HepG2 (cell line): Measurements from ENCODE around the gene CENATAC. TPM values are rescaled to one million over a fixed set of nuclear protein-coding genes. Genes with fewer than 3 reads are reported as not detected.

Source experiments
- ATAC-seq: fragments of 200-7000 bp; cut with Tn5 transposase; 3 replicates; pipeline ENCODE4 v1.9.1; 2020; ENCODE audit warnings: mild to moderate bottlenecking, moderate library complexity
- BruUV-seq: library from RNA; stranded (reverse); fragments of 400-500 nt; replicated peaks from 2 replicates; lab custom pipeline; 2021; lab: Mats Ljungman, UMichigan
- CTCF ChIA-PET: fragments of 300-600 bp; formaldehyde crosslinking; extraction: SDS; loops from one replicate; lab custom pipeline; 2021; ENCODE audit warnings: low total read pairs, inconsistent platforms, low intra/inter-chr PET ratio; lab: Yijun Ruan, JAX
- POLR2A ChIA-PET: fragments of 350-600 bp; sonication (Branson Sonifier 250); formaldehyde crosslinking; loops from one replicate; lab custom pipeline; 2020; ENCODE audit warnings: antibody characterized with exemption, inconsistent platforms; lab: Yijun Ruan, JAX
- DNase-seq: peaks from one replicate; pipeline ENCODE4 v3.0.0-alpha.2; 2015; ENCODE audit warnings: low spot score
- FAIRE-seq: peaks from 3 replicates; lab custom pipeline; 2011; peaks lifted over from hg19 to GRCh38; lab: Jason Lieb, UNC
- H2AFZ ChIP-seq: one replicate; pipeline ENCODE4 v1.6.1; 2011; ENCODE audit warnings: low read length, inconsistent platforms
- H3K27ac ChIP-seq: fragments of 300-600 bp; 3 replicates; pipeline ENCODE4 v1.8.0; 2011; ENCODE audit warnings: mixed run types, mild to moderate bottlenecking, mixed read lengths, low read length, inconsistent platforms; ENCODE audit not compliant: insufficient read depth; ENCODE audit errors: extremely low read length
- H3K27me3 ChIP-seq, 2 experiments: fragments of 200-600 bp in 1 of 2; 2 replicates in 1 of 2; 3 replicates in 1 of 2; pipeline versions ENCODE4 v1.6.0 to v1.8.0; 2011; ENCODE audit warnings: low read length in 2 of 2, mild to moderate bottlenecking in 2 of 2, moderate library complexity in 2 of 2, inconsistent platforms in 1 of 2; ENCODE audit not compliant: insufficient read depth in 2 of 2, control insufficient read depth in 1 of 2
- H3K36me3 ChIP-seq, 2 experiments: fragments of 200-600 bp in 1 of 2; replicated peaks in 1 of 2; 2 replicates in 1 of 2; 3 replicates in 1 of 2; pipeline versions ENCODE4 v1.5.1 to v1.8.0; 2011; ENCODE audit warnings: low read length in 2 of 2, inconsistent platforms in 1 of 2; ENCODE audit not compliant: insufficient read depth in 2 of 2, control insufficient read depth in 1 of 2
- H3K4me1 ChIP-seq: 2 replicates; pipeline ENCODE4 v1.5.1; 2012; ENCODE audit warnings: low read length, inconsistent platforms; ENCODE audit not compliant: insufficient read depth
- H3K4me2 ChIP-seq: 2 replicates; pipeline ENCODE4 v1.6.0; 2011; ENCODE audit warnings: low read depth, low read length, inconsistent platforms
- H3K4me3 ChIP-seq, 3 experiments: fragments of 200-600 bp in 1 of 3; sonication (generic), shearing (Covaris generic) in 1 of 3; replicated peaks in 1 of 3; 2 replicates each; pipeline ENCODE4 v1.5.1; 2011 to 2016; ENCODE audit warnings: low read length in 3 of 3, inconsistent platforms in 2 of 3, low read depth in 2 of 3, mild to moderate bottlenecking in 2 of 3, control low read depth in 1 of 3, mixed read lengths in 1 of 3; ENCODE audit not compliant: insufficient read depth in 1 of 3
- H3K79me2 ChIP-seq: one replicate; pipeline ENCODE4 v1.6.1; 2011; ENCODE audit warnings: low read length, inconsistent platforms; ENCODE audit not compliant: insufficient read depth
- H3K9ac ChIP-seq: 2 replicates; pipeline ENCODE4 v1.6.0; 2011; ENCODE audit warnings: mild to moderate bottlenecking, low read depth, low read length, inconsistent platforms; ENCODE audit not compliant: insufficient read depth
- H3K9me3 ChIP-seq: 2 replicates; pipeline ENCODE4 v1.5.1; 2012; ENCODE audit warnings: mild to moderate bottlenecking, low read length
- H4K20me1 ChIP-seq: 2 replicates; pipeline ENCODE4 v1.6.0; 2011; ENCODE audit warnings: inconsistent platforms, mild to moderate bottlenecking, low read length, moderate library complexity; ENCODE audit not compliant: insufficient read depth
- FOSL1 ChIP-seq: sonication (generic); formaldehyde crosslinking; IDR thresholded peaks from 2 replicates; pipeline ENCODE4 v1.9.0; 2021; ENCODE audit warnings: missing genetic modification reagents, borderline replicate concordance
- KLF11 ChIP-seq: IDR thresholded peaks from 2 replicates; pipeline ENCODE4 v1.6.1; 2016; ENCODE audit warnings: missing compliant biosample characterization
- SALL1 ChIP-seq: sonication (generic); formaldehyde crosslinking; IDR thresholded peaks from 2 replicates; pipeline ENCODE4 v1.8.0; 2022; ENCODE audit warnings: mild to moderate bottlenecking, missing genetic modification reagents
- SAP130 ChIP-seq: IDR thresholded peaks from 2 replicates; pipeline ENCODE4 v1.6.1; 2016; ENCODE audit warnings: low read depth
- SKI ChIP-seq: fragments of 450-650 bp; IDR thresholded peaks from one replicate; pipeline ENCODE4 v1.6.1; 2018; ENCODE audit warnings: mild to moderate bottlenecking; ENCODE audit not compliant: partially characterized antibody
- ZNF460 ChIP-seq: sonication (generic); formaldehyde crosslinking; IDR thresholded peaks from 2 replicates; pipeline ENCODE4 v1.5.1; 2020; ENCODE audit warnings: missing genetic modification reagents, mild to moderate bottlenecking, borderline replicate concordance
- ZNF7 ChIP-seq: IDR thresholded peaks from 2 replicates; pipeline ENCODE4 v1.6.1; 2016; ENCODE audit warnings: missing biosample characterization, missing genetic modification reagents
- ZNF773 ChIP-seq: sonication (generic); formaldehyde crosslinking; IDR thresholded peaks from 2 replicates; pipeline ENCODE4 v1.4.0; 2020; ENCODE audit warnings: missing genetic modification reagents, borderline replicate concordance
- WGBS: methylation state at CpG from one replicate; pipeline ENCODE4 v1.1.6; 2017; ENCODE audit warnings: low lambda C conversion rate; 5-methylcytosine and 5-hydroxymethylcytosine counted together
- in situ Hi-C: cut with HindIII; loops from 2 replicates; pipeline ENCODE4 v1.10.0; 2017; ENCODE audit warnings: low pct_unique_long_range_greater_than_20kb; ENCODE audit not compliant: extremely low pct_ligation_motif_present
- intact Hi-C: fragments of 100-400 bp; cut with micrococcal nuclease; formaldehyde crosslinking; loops from one replicate; pipeline ENCODE4 v1.10.0; 2022; ENCODE audit not compliant: unreplicated experiment
- polyA plus RNA-seq, 8 experiments: library from polyadenylated mRNA; depleted of rRNA in 3 of 8; stranded (reverse) in 7 of 8; unstranded in 1 of 8; fragments of >200 nt; fragmentation: Illumina TruSeq in 4 of 8; extraction: Trizol in 4 of 8; gene quantifications; 2 replicates each; pipeline versions ENCODE4 v1.2.1 to v1.2.3, GENCODE V29; 2011 to 2016; ENCODE audit warnings: low read depth in 4 of 8, missing spikeins in 1 of 8, mixed read lengths in 1 of 8; ENCODE audit not compliant: insufficient read depth in 1 of 8
- total RNA-seq, 5 experiments: library from RNA; depleted of rRNA; stranded (reverse); fragments of >200 nt; fragmentation: Illumina TruSeq; extraction: Trizol; gene quantifications; 2 replicates each; pipeline ENCODE4 v1.2.3, GENCODE V29; 2016; ENCODE audit warnings: low read depth in 1 of 5
- TF ChIP-seq, protein P1 (sequence below): sonication (generic); formaldehyde crosslinking; IDR thresholded peaks from 2 replicates; pipeline ENCODE4 v1.4.0; 2020; ENCODE audit warnings: missing genetic modification reagents, mild to moderate bottlenecking, borderline replicate concordance

CENATAC gene
- total and polyA plus RNA-seq, 2 of the 13 experiments (the other 11 are each of a cell fraction or from before 2014, with no cell fraction given) = 21.7 to 25.0 TPM

GRCh38 chr11:119018074-119018938, 20.4 kb downstream of the CENATAC start, which contains the start of the genes RPS25 and TRAPPC4 (continued):
- TF ChIP-seq ZNF7 (CRISPR knock-in tag) = peak; percentile 20; the same call in 1 of the 2 replicates
- TF ChIP-seq, protein P1, sequence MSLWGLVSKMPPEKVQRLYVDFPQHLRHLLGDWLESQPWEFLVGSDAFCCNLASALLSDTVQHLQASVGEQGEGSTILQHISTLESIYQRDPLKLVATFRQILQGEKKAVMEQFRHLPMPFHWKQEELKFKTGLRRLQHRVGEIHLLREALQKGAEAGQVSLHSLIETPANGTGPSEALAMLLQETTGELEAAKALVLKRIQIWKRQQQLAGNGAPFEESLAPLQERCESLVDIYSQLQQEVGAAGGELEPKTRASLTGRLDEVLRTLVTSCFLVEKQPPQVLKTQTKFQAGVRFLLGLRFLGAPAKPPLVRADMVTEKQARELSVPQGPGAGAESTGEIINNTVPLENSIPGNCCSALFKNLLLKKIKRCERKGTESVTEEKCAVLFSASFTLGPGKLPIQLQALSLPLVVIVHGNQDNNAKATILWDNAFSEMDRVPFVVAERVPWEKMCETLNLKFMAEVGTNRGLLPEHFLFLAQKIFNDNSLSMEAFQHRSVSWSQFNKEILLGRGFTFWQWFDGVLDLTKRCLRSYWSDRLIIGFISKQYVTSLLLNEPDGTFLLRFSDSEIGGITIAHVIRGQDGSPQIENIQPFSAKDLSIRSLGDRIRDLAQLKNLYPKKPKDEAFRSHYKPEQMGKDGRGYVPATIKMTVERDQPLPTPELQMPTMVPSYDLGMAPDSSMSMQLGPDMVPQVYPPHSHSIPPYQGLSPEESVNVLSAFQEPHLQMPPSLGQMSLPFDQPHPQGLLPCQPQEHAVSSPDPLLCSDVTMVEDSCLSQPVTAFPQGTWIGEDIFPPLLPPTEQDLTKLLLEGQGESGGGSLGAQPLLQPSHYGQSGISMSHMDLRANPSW = peak; percentile 94
- TF ChIP-seq FOSL1 (CRISPR knock-in tag) = 0 out of 2 replicates have a peak, but pooled peaks have one; percentile 16
- no peak; the same call in 1 of the 2 replicates for TF ChIP-seq ZNF460
- TF ChIP-seq KLF11 (CRISPR knock-in tag) = peak; percentile 57; the same call in 1 of the 2 replicates
- TF ChIP-seq SKI = no peak
- TF ChIP-seq, all 625 proteins: peak for 280

GRCh38 chr11:119019996-119020395, 22.1 kb downstream of the CENATAC start:
- CTCF ChIA-PET = no interaction called here
- peaks cover 3 to 22% of the 10 kb centered on the region in 2 experiments; a peak in 4 of 5 replicates for H3K36me3 ChIP-seq
- H3K9ac ChIP-seq = peak overlapping the region; percentile 93; the same call in 1 of the 2 replicates
- peak overlapping the region; percentile 72 to 99 (median 93) for H3K4me3 ChIP-seq
- H2AFZ ChIP-seq = no peak overlapping the region
- WGBS = 7% methylated on average over 2 of the region's 2 CpGs
- FAIRE-seq (no peak), DNase-seq (no peak), ATAC-seq (no peak)
- H3K79me2 ChIP-seq = peaks cover 58% of the 10 kb centered on the region
- peak overlapping the region; percentile 91 for H3K4me2 ChIP-seq
- TF ChIP-seq SALL1 (CRISPR knock-in tag) (0 out of 2 replicates have a peak, but pooled peaks have one; percentile 13), SAP130 (CRISPR knock-in tag) (0 out of 2 replicates have a peak, but pooled peaks have one; percentile 17), ZNF773 (CRISPR knock-in tag) (no peak)
- POLR2A ChIA-PET = interaction anchor here (0.9 to 6.9 kb wide), 7 partner anchors 9 to 109 kb away, joined by 3 to 66 read pairs (median 3); partner anchors contain the start of genes CENATAC, HYOU1 and SLC37A4
- H3K4me1 ChIP-seq = peaks cover 77% of the 10 kb centered on the region
- peaks cover 22% of the 10 kb centered on the region for H4K20me1 ChIP-seq
- BruUV-seq = no TSS peak
- H3K27me3 ChIP-seq = peaks cover 0 to 4% of the 10 kb centered on the region in 2 experiments; a peak in 2 of 5 replicates
- intact Hi-C loops = no loop called here
- H3K27ac ChIP-seq = peak overlapping the region; percentile 45
- H3K9me3 ChIP-seq = no peaks in the 10 kb centered on the region
- in situ Hi-C loops = no loop called here
